Astrocyte (in vitro differentiated cells and primary cell): Measurements from ENCODE around the gene KIF14. TPM values are rescaled to one million over a fixed set of nuclear protein-coding genes. Genes with fewer than 3 reads are reported as not detected.

Experiments used
- DNase-seq: peaks from one replicate; pipeline ENCODE4 v3.0.0-alpha.2; 2010; ENCODE audit warnings: low read depth
- FAIRE-seq: peaks from 2 replicates; lab custom pipeline; 2011; peaks lifted over from hg19 to GRCh38; lab: Jason Lieb, UNC
- H2AFZ ChIP-seq: 2 replicates; pipeline ENCODE4 v1.6.0; 2012; ENCODE audit warnings: low read depth, low read length, inconsistent platforms
- H3K27ac ChIP-seq: 2 replicates; pipeline ENCODE4 v1.5.1; 2011; ENCODE audit warnings: low read depth, low read length, inconsistent platforms
- H3K27me3 ChIP-seq: 2 replicates; pipeline ENCODE4 v1.6.0; 2011; ENCODE audit warnings: low read length, inconsistent platforms; ENCODE audit not compliant: insufficient read depth
- H3K36me3 ChIP-seq: 2 replicates; pipeline ENCODE4 v1.5.1; 2011; ENCODE audit warnings: low read length, inconsistent platforms; ENCODE audit not compliant: insufficient read depth
- H3K4me1 ChIP-seq: 2 replicates; pipeline ENCODE4 v1.5.1; 2011; ENCODE audit warnings: low read length, inconsistent platforms; ENCODE audit not compliant: insufficient read depth
- H3K4me2 ChIP-seq: 2 replicates; pipeline ENCODE4 v1.6.0; 2012; ENCODE audit warnings: low read length, inconsistent platforms
- H3K4me3 ChIP-seq: 2 replicates; pipeline ENCODE4 v1.5.1; 2011; ENCODE audit warnings: low read depth, mild to moderate bottlenecking, low read length, inconsistent platforms; ENCODE audit not compliant: insufficient read depth
- H3K79me2 ChIP-seq: 2 replicates; pipeline ENCODE4 v1.6.0; 2012; ENCODE audit warnings: mild to moderate bottlenecking, low read length, inconsistent platforms; ENCODE audit not compliant: insufficient read depth
- H3K9ac ChIP-seq: 2 replicates; pipeline ENCODE4 v1.6.0; 2012; ENCODE audit warnings: mild to moderate bottlenecking, low read length, inconsistent platforms
- H3K9me3 ChIP-seq: 2 replicates; pipeline ENCODE4 v1.5.1; 2012; ENCODE audit warnings: low read depth, mild to moderate bottlenecking, low read length, inconsistent platforms; ENCODE audit not compliant: insufficient read depth
- H4K20me1 ChIP-seq: 2 replicates; pipeline ENCODE4 v1.6.0; 2012; ENCODE audit warnings: low read length, inconsistent platforms; ENCODE audit not compliant: insufficient read depth
- H3K27ac Mint-ChIP-seq: one replicate; pipeline ENCODE4 v1.8.0; 2021; ENCODE audit warnings: mild to moderate bottlenecking, mixed read lengths; ENCODE audit not compliant: unreplicated experiment
- H3K27me3 Mint-ChIP-seq: one replicate; pipeline ENCODE4 v1.8.0; 2021; ENCODE audit warnings: low read depth, mixed read lengths; ENCODE audit not compliant: unreplicated experiment
- H3K36me3 Mint-ChIP-seq: one replicate; pipeline ENCODE4 v1.8.0; 2021; ENCODE audit warnings: low read depth, mixed read lengths; ENCODE audit not compliant: unreplicated experiment
- H3K4me1 Mint-ChIP-seq: one replicate; pipeline ENCODE4 v1.8.0; 2021; ENCODE audit warnings: low read depth, mixed read lengths; ENCODE audit not compliant: unreplicated experiment
- H3K4me3 Mint-ChIP-seq: one replicate; pipeline ENCODE4 v1.8.0; 2021; ENCODE audit warnings: mild to moderate bottlenecking, moderate library complexity, mixed read lengths; ENCODE audit not compliant: unreplicated experiment
- H3K9me3 Mint-ChIP-seq: one replicate; pipeline ENCODE4 v1.8.0; 2021; ENCODE audit warnings: mild to moderate bottlenecking, mixed read lengths; ENCODE audit not compliant: unreplicated experiment
- EZH2 ChIP-seq: IDR thresholded peaks from 2 replicates; pipeline ENCODE4 v1.6.1; 2012; ENCODE audit warnings: mild to moderate bottlenecking, low read length, inconsistent platforms; ENCODE audit not compliant: insufficient read depth
- total RNA-seq: library from RNA; stranded (reverse); gene quantifications from 2 replicates; pipeline ENCODE4 v1.2.1, GENCODE V29; 2021
- TF ChIP-seq, protein P1 (sequence below): IDR thresholded peaks from 2 replicates; pipeline ENCODE4 v1.5.1; 2011; ENCODE audit warnings: low read depth, mild to moderate bottlenecking, inconsistent platforms, low read length, moderate library complexity; ENCODE audit not compliant: insufficient read depth

The KIF14 gene
- total RNA-seq, 1 donor from 2014 or later = 2.1 TPM

DNA sequence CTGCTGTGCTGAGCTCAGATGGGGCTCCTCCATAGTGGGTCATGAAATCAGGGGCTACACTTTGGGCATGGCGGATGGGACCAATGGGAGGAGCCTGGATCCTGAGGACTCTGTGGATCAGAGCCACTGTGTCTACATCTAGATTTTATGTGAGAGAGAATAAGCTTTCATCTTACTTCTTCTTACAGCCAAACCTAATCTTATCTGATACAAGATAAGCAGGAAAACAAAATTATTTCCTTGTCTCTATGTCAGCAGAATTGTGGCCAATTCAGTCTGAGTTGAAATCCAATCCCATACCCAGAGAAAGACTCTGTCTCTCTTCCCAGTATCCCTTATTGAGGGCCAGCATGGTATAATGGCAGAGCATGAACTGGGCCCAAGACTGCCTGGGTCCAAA lies 56.2 kb downstream of the KIF14 start:
- no peaks in the 10 kb centered on the region for H3K4me1 ChIP-seq
- Mint-ChIP-seq H3K27me3 (no peaks in the 10 kb centered on the region), H3K4me1 (peaks cover 9% of the 10 kb centered on the region), H3K9me3 (no peaks in the 10 kb centered on the region), H3K36me3 (no peaks in the 10 kb centered on the region), H3K27ac (no peak overlapping the region), H3K4me3 (no peak overlapping the region)
- no peak overlapping the region for H3K27ac ChIP-seq
- H3K27me3 ChIP-seq = no peaks in the 10 kb centered on the region
- no peak overlapping the region for H3K9ac ChIP-seq
- no peaks in the 10 kb centered on the region for H4K20me1 ChIP-seq
- FAIRE-seq (no peak), DNase-seq (no peak)
- TF ChIP-seq, protein P1, sequence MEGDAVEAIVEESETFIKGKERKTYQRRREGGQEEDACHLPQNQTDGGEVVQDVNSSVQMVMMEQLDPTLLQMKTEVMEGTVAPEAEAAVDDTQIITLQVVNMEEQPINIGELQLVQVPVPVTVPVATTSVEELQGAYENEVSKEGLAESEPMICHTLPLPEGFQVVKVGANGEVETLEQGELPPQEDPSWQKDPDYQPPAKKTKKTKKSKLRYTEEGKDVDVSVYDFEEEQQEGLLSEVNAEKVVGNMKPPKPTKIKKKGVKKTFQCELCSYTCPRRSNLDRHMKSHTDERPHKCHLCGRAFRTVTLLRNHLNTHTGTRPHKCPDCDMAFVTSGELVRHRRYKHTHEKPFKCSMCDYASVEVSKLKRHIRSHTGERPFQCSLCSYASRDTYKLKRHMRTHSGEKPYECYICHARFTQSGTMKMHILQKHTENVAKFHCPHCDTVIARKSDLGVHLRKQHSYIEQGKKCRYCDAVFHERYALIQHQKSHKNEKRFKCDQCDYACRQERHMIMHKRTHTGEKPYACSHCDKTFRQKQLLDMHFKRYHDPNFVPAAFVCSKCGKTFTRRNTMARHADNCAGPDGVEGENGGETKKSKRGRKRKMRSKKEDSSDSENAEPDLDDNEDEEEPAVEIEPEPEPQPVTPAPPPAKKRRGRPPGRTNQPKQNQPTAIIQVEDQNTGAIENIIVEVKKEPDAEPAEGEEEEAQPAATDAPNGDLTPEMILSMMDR = no peak
- TF ChIP-seq EZH2 = no peak
- no peak overlapping the region for H3K4me3 ChIP-seq
- H3K4me2 ChIP-seq = no peak overlapping the region
- no peak overlapping the region for H2AFZ ChIP-seq
- H3K9me3 ChIP-seq = no peaks in the 10 kb centered on the region
- H3K36me3 ChIP-seq = peaks cover under 1% of the 10 kb centered on the region
- no peaks in the 10 kb centered on the region for H3K79me2 ChIP-seq

DNA sequence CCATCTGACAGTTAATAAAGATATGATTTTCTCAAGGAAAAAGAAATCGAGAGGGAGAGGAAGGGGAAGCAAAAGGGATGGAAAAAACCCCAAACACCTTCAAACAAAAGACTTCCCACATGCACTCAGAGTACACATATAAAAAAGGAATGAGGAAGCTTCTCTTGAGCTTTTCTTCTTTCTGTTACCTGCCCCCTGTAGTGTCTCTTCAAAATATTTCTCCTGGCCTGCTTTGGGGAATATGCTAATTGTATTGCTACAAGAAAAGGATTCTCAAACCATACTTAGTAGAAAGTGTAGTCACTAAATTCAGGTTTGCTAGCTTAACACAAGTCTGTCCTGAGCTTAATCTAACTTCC lies 58.7 kb downstream of the KIF14 start:
- Mint-ChIP-seq H3K4me3 (no peak overlapping the region), H3K36me3 (no peaks in the 10 kb centered on the region), H3K27ac (no peak overlapping the region), H3K9me3 (no peaks in the 10 kb centered on the region), H3K27me3 (no peaks in the 10 kb centered on the region), H3K4me1 (peaks cover 9% of the 10 kb centered on the region)
- H3K36me3 ChIP-seq = no peaks in the 10 kb centered on the region
- no peak for DNase-seq
- no peak overlapping the region for H2AFZ ChIP-seq
- H3K79me2 ChIP-seq = no peaks in the 10 kb centered on the region
- no peak overlapping the region for H3K9ac ChIP-seq
- no peaks in the 10 kb centered on the region for H3K4me1 ChIP-seq
- no peaks in the 10 kb centered on the region for H3K27me3 ChIP-seq
- no peaks in the 10 kb centered on the region for H4K20me1 ChIP-seq
- H3K4me3 ChIP-seq = no peak overlapping the region
- FAIRE-seq = no peak
- no peak for TF ChIP-seq EZH2
- TF ChIP-seq, protein P1 = no peak
- no peaks in the 10 kb centered on the region for H3K9me3 ChIP-seq
- H3K27ac ChIP-seq = no peak overlapping the region
- no peak overlapping the region for H3K4me2 ChIP-seq

DNA sequence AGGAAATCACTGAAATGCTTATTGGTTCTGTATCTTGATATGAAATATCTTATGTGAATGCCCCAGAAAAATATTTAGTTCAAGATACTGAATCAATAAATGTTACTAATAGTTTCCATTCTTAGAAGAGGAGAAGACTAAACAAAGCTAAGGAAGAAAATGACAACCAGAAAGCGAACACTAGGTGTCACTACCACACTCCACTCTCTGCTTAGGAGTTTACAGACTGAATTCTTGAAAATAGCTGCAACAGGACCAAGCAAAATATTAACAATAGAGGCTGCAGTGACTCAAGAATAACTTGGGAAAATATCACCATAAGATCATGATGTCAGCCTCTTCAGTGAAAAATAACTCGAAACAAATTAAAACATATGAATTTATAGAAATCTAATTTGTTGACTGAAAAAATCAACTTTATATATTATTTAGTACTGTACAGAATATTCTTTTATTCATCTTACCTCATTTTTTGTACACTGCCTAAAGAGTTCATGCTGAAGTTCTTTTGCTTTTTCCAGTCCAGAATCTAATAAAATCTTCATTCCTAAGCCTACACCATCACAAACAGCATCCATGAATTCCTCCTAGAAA lies 61.6 kb downstream of the KIF14 start:
- H3K4me3 Mint-ChIP-seq = no peak overlapping the region
- Histone ChIP-seq H2AFZ (no peak overlapping the region), H3K9me3 (no peaks in the 10 kb centered on the region), H4K20me1 (no peaks in the 10 kb centered on the region), H3K4me2 (no peak overlapping the region), H3K4me1 (no peaks in the 10 kb centered on the region), H3K9ac (no peak overlapping the region), H3K27ac (no peak overlapping the region), H3K4me3 (no peak overlapping the region), H3K27me3 (no peaks in the 10 kb centered on the region), H3K36me3 (peaks cover 6% of the 10 kb centered on the region), H3K79me2 (no peaks in the 10 kb centered on the region)
- peak; percentile 40 for DNase-seq
- peak; percentile 55 for FAIRE-seq
- no peaks in the 10 kb centered on the region for H3K9me3 Mint-ChIP-seq
- no peaks in the 10 kb centered on the region for H3K27me3 Mint-ChIP-seq
- TF ChIP-seq, protein P1 = peak; percentile 65
- no peak for TF ChIP-seq EZH2
- H3K27ac Mint-ChIP-seq = no peak overlapping the region
- peaks cover 9% of the 10 kb centered on the region for H3K4me1 Mint-ChIP-seq
- H3K36me3 Mint-ChIP-seq = no peaks in the 10 kb centered on the region
